ENCODE measurements around the gene UTS2. TPM values are rescaled to one million over a fixed set of nuclear protein-coding genes. Genes with fewer than 3 reads are reported as not detected.

The UTS2 gene
- total RNA-seq, 5 donors from 2014 or later (not counting 1 experiment from before 2014, with no cell fraction given) = 0.58 to 11.6 (median 1.3) TPM

GRCh38 chr1:7831458-7831857 lies 21.4 kb downstream of the UTS2 start:
- WGBS (ENCODE audit: insufficient coverage) = no CpG with 5 or more reads among the region's 3 CpGs
- Histone ChIP-seq H3K4me1 (ENCODE audit: control insufficient read depth in 1 of 2, extremely low read depth in 1 of 2, insufficient read depth in 2 of 2, low read length in 2 of 2) (peaks cover 0 to 8% of the 10 kb centered on the region in 2 experiments), H3K36me3 (ENCODE audit: control insufficient read depth in 2 of 2, extremely low read depth in 1 of 2, insufficient read depth in 1 of 2, low read length in 1 of 2) (peaks cover 0 to 13% of the 10 kb centered on the region in 2 donors), H3K27ac (ENCODE audit: low read length) (no peak overlapping the region), H3K27me3 (replicated peaks in 1 of 2; ENCODE audit: control insufficient read depth in 2 of 2, extremely low read depth in 1 of 2, insufficient read depth in 2 of 2, low read length in 1 of 2) (no peaks in the 10 kb centered on the region), H3K4me3 (ENCODE audit: control insufficient read depth in 1 of 2, extremely low read depth in 1 of 2, low read length in 1 of 2) (no peak overlapping the region), H3K9me3 (no peaks in the 10 kb centered on the region)
- DNase-seq = no peak
- Mint-ChIP-seq H3K27me3 (no peaks in the 10 kb centered on the region), H3K27ac (no peak overlapping the region), H3K9me3 (no peaks in the 10 kb centered on the region), H3K4me1 (peaks cover 0 to 24% (median 2%) of the 10 kb centered on the region in 3 donors), H3K36me3 (peaks cover 29% of the 10 kb centered on the region), H3K4me3 (no peak overlapping the region)
- ChIA-PET POLR2A (no interaction called here), CTCF (no interaction called here)
- ATAC-seq (replicated peaks in 1 of 4) = no peak

GRCh38 chr1:7827126-7827955 lies 25.5 kb downstream of the UTS2 start:
- Mint-ChIP-seq H3K27me3 (no peaks in the 10 kb centered on the region), H3K27ac (peak overlapping the region; percentile 89 to 92), H3K4me3 (peak overlapping the region; percentile 58 to 89 (median 88)), H3K36me3 (peaks cover 29% of the 10 kb centered on the region), H3K9me3 (no peaks in the 10 kb centered on the region), H3K4me1 (peaks cover 0 to 27% (median 3%) of the 10 kb centered on the region in 3 donors)
- ChIA-PET CTCF (no interaction called here), POLR2A (interaction anchor here in 1 of 2 donors (0.6 kb wide), 1 partner anchor 136 kb away, joined by 3 read pairs; no protein-coding TSS in a partner anchor)
- DNase-seq = peak in 27 of 35 experiments; percentile 0 to 61 (median 22)
- peaks cover 0 to 9% of the 10 kb centered on the region in 2 donors for H3K36me3 ChIP-seq (ENCODE audit: control insufficient read depth in 2 of 2, extremely low read depth in 1 of 2, insufficient read depth in 1 of 2, low read length in 1 of 2)
- peaks cover 0 to 10% of the 10 kb centered on the region in 2 experiments for H3K4me1 ChIP-seq (ENCODE audit: control insufficient read depth in 1 of 2, extremely low read depth in 1 of 2, insufficient read depth in 2 of 2, low read length in 2 of 2)
- H3K4me3 ChIP-seq (ENCODE audit: control insufficient read depth in 1 of 2, extremely low read depth in 1 of 2, low read length in 1 of 2) = peak overlapping the region in 1 of 2 donors; percentile 39
- peak in 3 of 4 experiments; percentile 55 to 80 (median 65) for ATAC-seq (replicated peaks in 1 of 4)
- no peaks in the 10 kb centered on the region for H3K27me3 ChIP-seq (replicated peaks in 1 of 2; ENCODE audit: control insufficient read depth in 2 of 2, extremely low read depth in 1 of 2, insufficient read depth in 2 of 2, low read length in 1 of 2)
- WGBS (ENCODE audit: insufficient coverage) = 72% methylated on average over 30 of the region's 39 CpGs
- H3K9me3 ChIP-seq = no peaks in the 10 kb centered on the region
- H3K27ac ChIP-seq (ENCODE audit: low read length) = no peak overlapping the region

- POLR2A ChIA-PET = no interaction called here
- no CpG with 5 or more reads among the region's 7 CpGs for WGBS (ENCODE audit: insufficient coverage)
- ATAC-seq (replicated peaks in 1 of 4) = no peak
Measured at GRCh38 chr1:7826363-7826762, 26.5 kb downstream of the UTS2 start.

GRCh38 chr1:7824701-7825100 lies 28.2 kb downstream of the UTS2 start:
- H3K4me1 ChIP-seq (ENCODE audit: control insufficient read depth in 1 of 2, extremely low read depth in 1 of 2, insufficient read depth in 2 of 2, low read length in 2 of 2) = peaks cover 0 to 7% of the 10 kb centered on the region in 2 experiments
- no peak for DNase-seq
- Mint-ChIP-seq H3K4me1 (peaks cover 0 to 18% (median 3%) of the 10 kb centered on the region in 3 donors), H3K9me3 (no peaks in the 10 kb centered on the region), H3K36me3 (peaks cover 42% of the 10 kb centered on the region), H3K4me3 (no peak overlapping the region), H3K27ac (no peak overlapping the region), H3K27me3 (no peaks in the 10 kb centered on the region)
- ATAC-seq (replicated peaks in 1 of 4) = no peak
- H3K4me3 ChIP-seq (ENCODE audit: control insufficient read depth in 1 of 2, extremely low read depth in 1 of 2, low read length in 1 of 2) = no peak overlapping the region
- 98% methylated on average over 5 of the region's 8 CpGs for WGBS (ENCODE audit: insufficient coverage)
- H3K9me3 ChIP-seq = no peaks in the 10 kb centered on the region
- no peak overlapping the region for H3K27ac ChIP-seq (ENCODE audit: low read length)
- H3K36me3 ChIP-seq (ENCODE audit: control insufficient read depth in 2 of 2, extremely low read depth in 1 of 2, insufficient read depth in 1 of 2, low read length in 1 of 2) = peaks cover 0 to 18% of the 10 kb centered on the region in 2 donors
- POLR2A ChIA-PET = no interaction called here
- H3K27me3 ChIP-seq (replicated peaks in 1 of 2; ENCODE audit: control insufficient read depth in 2 of 2, extremely low read depth in 1 of 2, insufficient read depth in 2 of 2, low read length in 1 of 2) = no peaks in the 10 kb centered on the region
- CTCF ChIA-PET = interaction anchor here in 1 of 2 donors (0.7 kb wide), 1 partner anchor 17 kb away, joined by 4 read pairs; no protein-coding TSS in a partner anchor

More at GRCh38 chr1:7826363-7826762, 26.5 kb downstream of the UTS2 start:
- no peaks in the 10 kb centered on the region for H3K27me3 Mint-ChIP-seq
- no peaks in the 10 kb centered on the region for H3K27me3 ChIP-seq (replicated peaks in 1 of 2; ENCODE audit: control insufficient read depth in 2 of 2, extremely low read depth in 1 of 2, insufficient read depth in 2 of 2, low read length in 1 of 2)
- no peaks in the 10 kb centered on the region for H3K9me3 Mint-ChIP-seq
- peaks cover 0 to 23% (median 3%) of the 10 kb centered on the region in 3 donors for H3K4me1 Mint-ChIP-seq
- CTCF ChIA-PET = no interaction called here
- no peaks in the 10 kb centered on the region for H3K9me3 ChIP-seq
- no peak overlapping the region for H3K4me3 ChIP-seq (ENCODE audit: control insufficient read depth in 1 of 2, extremely low read depth in 1 of 2, low read length in 1 of 2)
- peaks cover 0 to 10% of the 10 kb centered on the region in 2 experiments for H3K4me1 ChIP-seq (ENCODE audit: control insufficient read depth in 1 of 2, extremely low read depth in 1 of 2, insufficient read depth in 2 of 2, low read length in 2 of 2)
- peaks cover 29% of the 10 kb centered on the region for H3K36me3 Mint-ChIP-seq
- no peak overlapping the region for H3K27ac ChIP-seq (ENCODE audit: low read length)
- peak overlapping the region; percentile 58 to 89 (median 88) for H3K4me3 Mint-ChIP-seq
- no peak overlapping the region for H3K27ac Mint-ChIP-seq
- peaks cover 0 to 12% of the 10 kb centered on the region in 2 donors for H3K36me3 ChIP-seq (ENCODE audit: control insufficient read depth in 2 of 2, extremely low read depth in 1 of 2, insufficient read depth in 1 of 2, low read length in 1 of 2)
- DNase-seq = no peak

GRCh38 chr1:7821282-7821681 lies 31.6 kb downstream of the UTS2 start:
- H3K4me3 Mint-ChIP-seq = no peak overlapping the region
- no peaks in the 10 kb centered on the region for H3K27me3 Mint-ChIP-seq
- H3K9me3 Mint-ChIP-seq = no peaks in the 10 kb centered on the region
- CTCF ChIA-PET = no interaction called here
- POLR2A ChIA-PET = no interaction called here
- WGBS (ENCODE audit: insufficient coverage) = no CpG with 5 or more reads among the region's 3 CpGs
- ATAC-seq (replicated peaks in 1 of 4) = no peak
- no peaks in the 10 kb centered on the region for H3K27me3 ChIP-seq (replicated peaks in 1 of 2; ENCODE audit: control insufficient read depth in 2 of 2, extremely low read depth in 1 of 2, insufficient read depth in 2 of 2, low read length in 1 of 2)
- DNase-seq = no peak
- H3K36me3 ChIP-seq (ENCODE audit: control insufficient read depth in 2 of 2, extremely low read depth in 1 of 2, insufficient read depth in 1 of 2, low read length in 1 of 2) = peaks cover 0 to 11% of the 10 kb centered on the region in 2 donors
- H3K9me3 ChIP-seq = no peaks in the 10 kb centered on the region
- H3K4me3 ChIP-seq (ENCODE audit: control insufficient read depth in 1 of 2, extremely low read depth in 1 of 2, low read length in 1 of 2) = no peak overlapping the region
- H3K4me1 Mint-ChIP-seq = peaks cover 0 to 2% (median under 1%) of the 10 kb centered on the region in 3 donors
- no peak overlapping the region for H3K27ac Mint-ChIP-seq
- H3K27ac ChIP-seq (ENCODE audit: low read length) = no peak overlapping the region
- peaks cover 0 to under 1% of the 10 kb centered on the region in 2 experiments for H3K4me1 ChIP-seq (ENCODE audit: control insufficient read depth in 1 of 2, extremely low read depth in 1 of 2, insufficient read depth in 2 of 2, low read length in 2 of 2)
- H3K36me3 Mint-ChIP-seq = peaks cover 36% of the 10 kb centered on the region

- Histone ChIP-seq H3K9me3 (peaks cover 2% of the 10 kb centered on the region), H3K4me3 (ENCODE audit: control insufficient read depth in 1 of 2, extremely low read depth in 1 of 2, low read length in 1 of 2) (no peak overlapping the region), H3K36me3 (ENCODE audit: control insufficient read depth in 2 of 2, extremely low read depth in 1 of 2, insufficient read depth in 1 of 2, low read length in 1 of 2) (peaks cover 0 to 19% of the 10 kb centered on the region in 2 donors), H3K27me3 (replicated peaks in 1 of 2; ENCODE audit: control insufficient read depth in 2 of 2, extremely low read depth in 1 of 2, insufficient read depth in 2 of 2, low read length in 1 of 2) (no peaks in the 10 kb centered on the region), H3K4me1 (ENCODE audit: control insufficient read depth in 1 of 2, extremely low read depth in 1 of 2, insufficient read depth in 2 of 2, low read length in 2 of 2) (no peaks in the 10 kb centered on the region), H3K27ac (ENCODE audit: low read length) (no peak overlapping the region)
- H3K27me3 Mint-ChIP-seq = no peaks in the 10 kb centered on the region
- no peaks in the 10 kb centered on the region for H3K4me1 Mint-ChIP-seq
- ATAC-seq (replicated peaks in 1 of 4) = no peak
- WGBS (ENCODE audit: insufficient coverage) = 96% methylated on average over 3 of the region's 3 CpGs
- H3K4me3 Mint-ChIP-seq = no peak overlapping the region
- CTCF ChIA-PET = no interaction called here
- peaks cover 38% of the 10 kb centered on the region for H3K36me3 Mint-ChIP-seq
- no peak overlapping the region for H3K27ac Mint-ChIP-seq
- H3K9me3 Mint-ChIP-seq = peaks cover 9 to 17% (median 13%) of the 10 kb centered on the region in 3 donors
- POLR2A ChIA-PET = no interaction called here
- no peak for DNase-seq
Measured at GRCh38 chr1:7813677-7814373, 39.0 kb downstream of the UTS2 start.

Measured in T-cell (primary cell).